Tibial artery (tissue), 4 donors: ENCODE measurements around the gene MUC5AC.
"Not testable (repeated sequence)": the region's sequence is repeated elsewhere in the genome, so short reads cannot be mapped to it uniquely, and the experiment has no call there.

ENCODE experiments used
- DNase-seq, 2 donors: peaks; one replicate each; pipeline ENCODE4 v3.0.0-alpha.2; 2019
- H3K27ac ChIP-seq, 2 donors: fragments of 200-600 bp; sonication (generic) in 1 of 2; 1 replicate in 1 of 2; 2 replicates in 1 of 2; pipeline ENCODE4 v1.5.1; 2018 to 2019; ENCODE audit warnings: mild to moderate bottlenecking in 1 of 2
- H3K27me3 ChIP-seq, 2 donors: fragments of 200-600 bp; sonication (generic) in 1 of 2; one replicate each; pipeline versions ENCODE4 v1.5.1 to v1.6.0; 2016 to 2019
- H3K36me3 ChIP-seq, 3 donors: fragments of 200-600 bp; sonication (generic) in 2 of 3; one replicate each; pipeline ENCODE4 v1.5.1; 2016 to 2019; ENCODE audit warnings: mild to moderate bottlenecking in 2 of 3
- H3K4me1 ChIP-seq, 4 donors: fragments of 200-600 bp; sonication (generic) in 2 of 4; 1 replicate in 3 of 4; 2 replicates in 1 of 4; pipeline ENCODE4 v1.5.1; 2016 to 2019
- H3K4me3 ChIP-seq, 2 donors: fragments of 200-600 bp; sonication (generic) in 1 of 2; 1 replicate in 1 of 2; 2 replicates in 1 of 2; pipeline ENCODE4 v1.5.1; 2018 to 2019; ENCODE audit warnings: mild to moderate bottlenecking in 2 of 2
- H3K9me3 ChIP-seq, 3 donors: fragments of 200-600 bp; sonication (generic) in 1 of 3; one replicate each; pipeline ENCODE4 v1.5.1; 2016 to 2019
- CTCF ChIP-seq, 2 experiments: fragments of 200-600 bp in 1 of 2; fragments of 450-650 bp in 1 of 2; IDR thresholded peaks; one replicate each; pipeline ENCODE4 v1.5.1; 2017 to 2019; ENCODE audit warnings: antibody characterized with exemption in 2 of 2, mild to moderate bottlenecking in 1 of 2, moderate library complexity in 1 of 2
- intact Hi-C: fragments of 100-400 bp; cut with DNase I; formaldehyde crosslinking; loops from one replicate; pipeline ENCODE4 v1.15.0; 2023; ENCODE audit warnings: low total_unique reads

The MUC5AC gene

GRCh38 chr11:1162138-1162475 lies 4.4 kb downstream of the MUC5AC start:
- intact Hi-C loops = no loop called here
- H3K27me3 ChIP-seq = peaks cover 0 to 60% of the 10 kb centered on the region in 2 donors
- no peak overlapping the region for H3K4me3 ChIP-seq
- no peak overlapping the region for H3K27ac ChIP-seq
- H3K9me3 ChIP-seq = no peaks in the 10 kb centered on the region
- H3K4me1 ChIP-seq = no peaks in the 10 kb centered on the region
- no peaks in the 10 kb centered on the region for H3K36me3 ChIP-seq
- peak in 1 of 2 donors; percentile 51 for DNase-seq
- no peak for TF ChIP-seq CTCF (IDR thresholded peaks at IDR 0.05)

GRCh38 chr11:1162491-1163311 lies 4.9 kb downstream of the MUC5AC start:
- Histone ChIP-seq H3K27ac (no peak overlapping the region), H3K4me1 (no peaks in the 10 kb centered on the region), H3K4me3 (no peak overlapping the region), H3K9me3 (no peaks in the 10 kb centered on the region), H3K27me3 (peaks cover 0 to 60% of the 10 kb centered on the region in 2 donors), H3K36me3 (no peaks in the 10 kb centered on the region)
- peak in 1 of 2 donors; percentile 59 for DNase-seq
- intact Hi-C loops = no loop called here
- TF ChIP-seq CTCF (IDR thresholded peaks at IDR 0.05) = no peak

GRCh38 chr11:1163321-1163910 lies 5.7 kb downstream of the MUC5AC start:
- peak in 1 of 2 donors; percentile 45 for DNase-seq
- Histone ChIP-seq H3K27me3 (peaks cover 0 to 60% of the 10 kb centered on the region in 2 donors), H3K36me3 (no peaks in the 10 kb centered on the region), H3K4me3 (no peak overlapping the region), H3K27ac (no peak overlapping the region), H3K9me3 (peaks cover 0 to under 1% (median 0%) of the 10 kb centered on the region in 3 donors), H3K4me1 (no peaks in the 10 kb centered on the region)
- intact Hi-C loops = no loop called here
- TF ChIP-seq CTCF (IDR thresholded peaks at IDR 0.05) = no peak

GRCh38 chr11:1163911-1164735 lies 6.4 kb downstream of the MUC5AC start:
- Histone ChIP-seq H3K4me1 (no peaks in the 10 kb centered on the region), H3K27me3 (peaks cover 0 to 56% of the 10 kb centered on the region in 2 donors), H3K4me3 (no peak overlapping the region), H3K9me3 (peaks cover 0 to 5% (median 0%) of the 10 kb centered on the region in 3 donors), H3K27ac (no peak overlapping the region), H3K36me3 (no peaks in the 10 kb centered on the region)
- no peak for TF ChIP-seq CTCF (IDR thresholded peaks at IDR 0.05)
- peak in 1 of 2 donors; percentile 56 for DNase-seq
- intact Hi-C loops = no loop called here

GRCh38 chr11:1164779-1165255 lies 7.1 kb downstream of the MUC5AC start:
- intact Hi-C loops = loop anchor here (5.0 kb wide), 1 partner anchor 1042 kb away; no protein-coding TSS in a partner anchor
- not testable (repeated sequence) for H3K4me3 ChIP-seq, H3K27ac ChIP-seq, H3K36me3 ChIP-seq, H3K9me3 ChIP-seq, DNase-seq, H3K4me1 ChIP-seq
- H3K27me3 ChIP-seq = peaks cover 0 to 53% of the 10 kb centered on the region in 2 donors
